GM12875 (cell line): Measurements from ENCODE around the gene ITPR3.
A peak's percentile ranks its signal among the peaks of the same experiment; 100 is the strongest.

Experiments
- H3K4me3 ChIP-seq: one replicate; pipeline ENCODE4 v1.5.1; 2011; ENCODE audit warnings: low read depth, low read length, control low read depth
- TF ChIP-seq, protein P1 (sequence below): IDR thresholded peaks from 2 replicates; pipeline ENCODE4 v1.5.1; 2011; ENCODE audit warnings: low read depth, mild to moderate bottlenecking, control low read depth, inconsistent platforms, low read length, moderate library complexity, borderline replicate concordance; ENCODE audit not compliant: insufficient read depth

The ITPR3 gene

DNA sequence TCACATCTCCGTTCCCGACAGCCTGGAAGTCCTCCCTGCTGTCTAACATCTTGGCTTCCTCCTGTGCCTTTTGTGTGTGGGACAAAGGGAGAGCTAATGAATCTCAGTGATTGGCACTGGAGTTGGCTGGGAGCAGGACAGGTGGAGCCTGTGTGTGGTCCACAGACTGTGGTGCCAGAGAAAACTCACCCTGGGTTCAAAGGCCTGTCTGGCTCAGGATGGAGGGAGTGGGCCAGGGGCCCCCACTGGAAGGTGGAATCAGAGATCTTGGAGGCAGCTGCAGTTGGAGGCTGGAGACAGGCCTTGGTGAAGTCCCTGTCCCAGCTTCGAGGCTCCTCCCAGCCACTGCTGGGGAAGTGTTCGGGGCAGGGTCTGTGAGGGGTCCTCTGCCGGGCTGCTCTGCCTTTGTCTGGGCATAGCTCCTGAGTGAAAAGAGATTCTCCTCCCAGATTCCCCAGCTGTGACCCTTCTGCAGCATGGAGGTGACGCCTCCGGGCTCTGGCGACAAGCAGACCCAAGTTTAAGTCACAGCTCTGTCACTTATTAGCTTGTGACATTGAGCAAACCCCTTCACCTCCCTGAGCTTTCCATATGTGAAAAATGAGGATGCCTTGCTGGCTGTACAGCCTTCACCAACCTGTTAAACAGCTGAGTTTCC lies 13.9 kb upstream of the ITPR3 start:
- TF ChIP-seq, protein P1, sequence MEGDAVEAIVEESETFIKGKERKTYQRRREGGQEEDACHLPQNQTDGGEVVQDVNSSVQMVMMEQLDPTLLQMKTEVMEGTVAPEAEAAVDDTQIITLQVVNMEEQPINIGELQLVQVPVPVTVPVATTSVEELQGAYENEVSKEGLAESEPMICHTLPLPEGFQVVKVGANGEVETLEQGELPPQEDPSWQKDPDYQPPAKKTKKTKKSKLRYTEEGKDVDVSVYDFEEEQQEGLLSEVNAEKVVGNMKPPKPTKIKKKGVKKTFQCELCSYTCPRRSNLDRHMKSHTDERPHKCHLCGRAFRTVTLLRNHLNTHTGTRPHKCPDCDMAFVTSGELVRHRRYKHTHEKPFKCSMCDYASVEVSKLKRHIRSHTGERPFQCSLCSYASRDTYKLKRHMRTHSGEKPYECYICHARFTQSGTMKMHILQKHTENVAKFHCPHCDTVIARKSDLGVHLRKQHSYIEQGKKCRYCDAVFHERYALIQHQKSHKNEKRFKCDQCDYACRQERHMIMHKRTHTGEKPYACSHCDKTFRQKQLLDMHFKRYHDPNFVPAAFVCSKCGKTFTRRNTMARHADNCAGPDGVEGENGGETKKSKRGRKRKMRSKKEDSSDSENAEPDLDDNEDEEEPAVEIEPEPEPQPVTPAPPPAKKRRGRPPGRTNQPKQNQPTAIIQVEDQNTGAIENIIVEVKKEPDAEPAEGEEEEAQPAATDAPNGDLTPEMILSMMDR: no peak
- no peak overlapping the region for H3K4me3 ChIP-seq

DNA sequence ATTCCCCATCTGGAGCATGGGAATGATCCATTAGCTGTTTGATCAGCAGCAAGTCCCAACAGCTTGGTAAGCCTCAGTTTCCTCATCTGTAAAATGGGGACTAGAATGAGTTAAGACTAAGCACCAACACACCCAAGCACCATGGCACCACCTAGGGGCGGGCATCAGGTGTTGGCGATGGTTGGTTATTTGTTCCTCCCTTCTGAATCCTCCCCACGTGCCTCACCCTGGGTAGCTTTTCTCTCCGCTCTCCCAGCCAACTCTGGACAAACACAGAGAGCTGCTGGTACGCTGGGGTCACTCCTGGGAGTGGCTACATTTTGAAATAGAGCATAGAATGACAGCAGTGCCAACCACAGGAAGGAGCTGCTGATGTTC lies 13.3 kb upstream of the ITPR3 start:
- no peak overlapping the region for H3K4me3 ChIP-seq
- TF ChIP-seq, protein P1: peak; percentile 73; the same call in 1 of the 2 replicates

DNA sequence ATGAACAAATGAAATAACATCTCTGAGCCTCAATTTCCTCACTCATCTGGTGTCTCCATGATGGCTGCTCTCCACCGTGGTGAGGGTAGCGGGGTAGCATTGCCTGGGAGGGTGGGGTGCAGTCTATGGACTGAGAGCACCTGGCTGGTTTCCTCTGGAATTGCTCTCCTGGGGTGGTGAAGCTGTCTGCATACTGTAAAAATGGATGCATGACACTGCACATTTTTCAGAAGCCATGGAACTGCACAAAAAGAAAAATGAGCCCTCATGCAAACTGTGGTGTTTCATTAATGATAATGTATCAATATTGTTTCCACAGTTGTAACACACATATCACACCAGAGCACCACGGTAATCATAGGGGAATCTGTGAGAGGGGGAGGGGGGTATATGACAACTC lies 12.1 kb upstream of the ITPR3 start:
- H3K4me3 ChIP-seq: no peak overlapping the region
- TF ChIP-seq, protein P1: no peak

DNA sequence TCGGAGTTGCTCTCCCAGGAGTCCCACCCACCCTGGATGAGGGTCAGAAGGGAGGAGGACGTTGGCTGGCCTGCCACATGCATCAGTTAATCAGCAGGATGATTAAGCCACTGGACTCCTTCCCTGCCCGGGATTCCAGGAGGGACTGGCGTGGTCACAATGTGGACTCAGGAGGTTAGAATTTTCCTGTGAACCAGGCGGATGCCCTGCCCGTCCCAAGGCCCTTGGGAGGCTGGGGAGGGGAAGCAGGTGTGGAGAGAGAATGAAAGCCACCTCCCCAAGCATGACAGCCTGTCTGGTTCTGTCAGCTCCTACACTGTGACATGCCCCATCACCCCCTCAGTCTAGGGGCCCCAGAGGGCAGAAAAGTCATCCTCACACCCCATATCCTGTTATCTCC lies 11.6 kb upstream of the ITPR3 start:
- H3K4me3 ChIP-seq: no peak overlapping the region
- TF ChIP-seq, protein P1: no peak

DNA sequence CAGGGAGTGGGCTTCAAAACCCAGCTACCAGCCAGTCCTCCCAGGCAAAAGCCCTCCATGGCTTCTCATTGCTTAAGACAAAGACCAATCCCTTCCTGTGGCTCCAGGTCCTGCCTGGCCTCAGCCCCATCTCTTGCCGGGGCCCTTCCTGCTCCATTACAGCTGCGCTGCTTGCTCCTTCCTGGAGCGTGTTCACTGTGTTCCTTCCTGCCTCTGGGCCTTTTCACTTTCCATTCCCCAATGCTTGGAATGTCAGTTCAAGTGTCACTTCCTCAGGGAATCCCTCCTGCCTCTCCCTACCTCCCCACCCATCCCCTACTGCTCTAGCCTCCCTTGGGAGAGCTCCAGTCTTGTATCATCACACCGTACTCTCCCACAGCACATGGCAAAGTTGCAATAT lies 11.1 kb upstream of the ITPR3 start:
- H3K4me3 ChIP-seq: no peak overlapping the region
- TF ChIP-seq, protein P1: no peak

DNA sequence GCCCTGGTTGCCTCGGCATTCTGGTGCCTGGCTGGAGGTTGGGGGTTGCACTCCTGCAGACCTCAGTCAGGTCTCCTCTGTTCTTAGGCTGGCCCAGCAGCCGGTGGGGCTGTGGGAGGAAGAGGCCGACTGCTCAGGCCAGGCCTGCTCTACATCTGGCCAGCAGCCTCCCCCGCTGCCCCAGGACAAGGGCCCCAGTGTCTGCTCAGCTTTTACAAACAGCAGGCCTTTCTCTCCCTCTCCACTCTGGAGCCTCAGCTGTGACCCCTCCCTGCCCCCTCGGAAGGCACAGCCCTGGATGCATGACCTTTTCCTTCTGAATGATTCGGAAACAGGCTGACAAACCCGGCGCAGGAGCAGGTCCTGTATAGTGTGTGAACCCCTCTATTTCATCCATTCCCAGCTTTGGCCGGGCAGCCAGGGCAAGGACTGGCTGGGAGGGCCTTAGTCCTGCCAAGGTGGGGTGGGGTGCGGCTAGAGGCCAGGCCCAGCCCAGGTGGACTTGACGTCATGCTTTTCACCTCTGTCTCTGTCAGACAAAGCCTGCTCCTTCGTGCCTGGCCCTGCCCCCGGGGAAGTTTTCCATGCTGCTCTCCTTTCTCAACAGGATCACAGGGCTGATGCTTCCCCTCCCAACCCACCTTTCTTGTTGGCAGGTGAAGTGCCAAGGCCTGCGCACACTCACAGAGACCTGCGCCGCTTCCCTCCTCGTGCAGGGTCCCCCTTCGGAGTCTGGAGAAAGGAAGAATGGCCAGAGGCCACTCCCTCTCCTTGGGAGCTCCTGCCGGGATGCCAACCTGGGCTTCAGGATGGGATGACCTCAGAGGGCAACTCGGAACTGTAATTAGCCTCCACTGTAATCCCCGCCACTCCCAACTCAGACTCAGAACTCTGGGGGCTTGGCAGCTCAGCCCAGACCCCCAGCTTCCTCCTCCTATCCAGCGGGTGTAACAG lies 10.1 kb upstream of the ITPR3 start:
- H3K4me3 ChIP-seq: no peak overlapping the region
- TF ChIP-seq, protein P1: no peak
